GM18870 (cell line): Measurements from ENCODE around the gene NDUFAF2.
"Not testable (repeated sequence)": the region's sequence is repeated elsewhere in the genome, so short reads cannot be mapped to it uniquely, and the experiment has no call there.

Experiments
- ATAC-seq: cut with Tn5 transposase; IDR thresholded peaks from one replicate; pipeline ENCODE4 v1.9.1; 2021; ENCODE audit warnings: moderate library complexity; ENCODE audit not compliant: unreplicated experiment

NDUFAF2 gene

GRCh38 chr5:60992871-60993270 lies 47.9 kb downstream of the NDUFAF2 start:
- ATAC-seq: no peak

- no peak for ATAC-seq
Observed at GRCh38 chr5:60993425-60993824, 48.4 kb downstream of the NDUFAF2 start.

GRCh38 chr5:60993875-60994571 lies 49.0 kb downstream of the NDUFAF2 start:
- ATAC-seq: no peak

- ATAC-seq: no peak
Observed at GRCh38 chr5:60996368-60996767, 51.4 kb downstream of the NDUFAF2 start.

GRCh38 chr5:60997721-60998120 lies 52.7 kb downstream of the NDUFAF2 start:
- no peak for ATAC-seq

GRCh38 chr5:61000887-61001286 lies 55.9 kb downstream of the NDUFAF2 start:
- ATAC-seq: no peak

- no peak for ATAC-seq
Observed at GRCh38 chr5:61001647-61002046, 56.6 kb downstream of the NDUFAF2 start.

GRCh38 chr5:61002611-61003355 lies 57.8 kb downstream of the NDUFAF2 start:
- no peak for ATAC-seq

- no peak for ATAC-seq
Observed at GRCh38 chr5:61004448-61004847, 59.4 kb downstream of the NDUFAF2 start.

- no peak for ATAC-seq
Observed at GRCh38 chr5:61009907-61010306, 64.9 kb downstream of the NDUFAF2 start.

- no peak for ATAC-seq
Observed at GRCh38 chr5:61010467-61011454, 65.8 kb downstream of the NDUFAF2 start.

GRCh38 chr5:61018062-61018461 lies 73.1 kb downstream of the NDUFAF2 start:
- no peak for ATAC-seq

GRCh38 chr5:61019642-61020041 lies 74.6 kb downstream of the NDUFAF2 start:
- ATAC-seq: no peak

GRCh38 chr5:61020415-61020814 lies 75.4 kb downstream of the NDUFAF2 start:
- ATAC-seq: no peak

- no peak for ATAC-seq
Observed at GRCh38 chr5:61023131-61023530, 78.1 kb downstream of the NDUFAF2 start.

- no peak for ATAC-seq
Observed at GRCh38 chr5:61026004-61026403, 81.0 kb downstream of the NDUFAF2 start.

- no peak for ATAC-seq
Observed at GRCh38 chr5:61028382-61028781, 83.4 kb downstream of the NDUFAF2 start.

- no peak for ATAC-seq
Observed at GRCh38 chr5:61029456-61030162, 84.6 kb downstream of the NDUFAF2 start.

GRCh38 chr5:61030163-61030482 lies 85.1 kb downstream of the NDUFAF2 start:
- ATAC-seq: no peak

GRCh38 chr5:61031301-61031700 lies 86.3 kb downstream of the NDUFAF2 start:
- not testable (repeated sequence) for ATAC-seq

GRCh38 chr5:61044545-61044944 lies 99.5 kb downstream of the NDUFAF2 start:
- no peak for ATAC-seq
